ENCODE data around the gene WWOX.
"Not testable (repeated sequence)": the region's sequence is repeated elsewhere in the genome, so short reads cannot be mapped to it uniquely, and the experiment has no call there.

WWOX gene

GRCh38 chr16:78509965-78510364, 410.5 kb downstream of the WWOX start:
- ATAC-seq (ENCODE audit: insufficient read depth, low read depth) (no peak), DNase-seq (no peak)
- Histone ChIP-seq H3K36me3 (ENCODE audit: insufficient read depth, low read length) (no peaks in the 10 kb centered on the region), H3K4me1 (ENCODE audit: insufficient read depth, low read length) (no peaks in the 10 kb centered on the region), H3K27me3 (ENCODE audit: insufficient read depth, low read length, poor library complexity) (no peaks in the 10 kb centered on the region), H3K79me2 (ENCODE audit: insufficient read depth, low read length) (no peaks in the 10 kb centered on the region), H3K9ac (ENCODE audit: low read depth, low read length) (no peak overlapping the region), H3K9me3 (ENCODE audit: insufficient read depth, low read length, severe bottlenecking) (no peaks in the 10 kb centered on the region), H4K20me1 (ENCODE audit: insufficient read depth, low read length) (no peaks in the 10 kb centered on the region), H3K27ac (ENCODE audit: low read length) (no peak overlapping the region), H2AFZ (ENCODE audit: low read depth, low read length) (no peak overlapping the region), H3K4me3 (ENCODE audit: low read depth in 1 of 2, low read length in 2 of 2) (no peak overlapping the region), H3K4me2 (ENCODE audit: insufficient read depth, low read length) (no peak overlapping the region)
- TF ChIP-seq CTCF (IDR thresholded peaks at IDR 0.05; ENCODE audit: borderline replicate concordance, extremely low read depth, low read length, poor library complexity, severe bottlenecking): no peak
- TF ChIP-seq EZH2 (IDR thresholded peaks at IDR 0.05; ENCODE audit: borderline replicate concordance, low read depth, low read length, severe bottlenecking): no peak

- Histone ChIP-seq H3K9me3 (ENCODE audit: insufficient read depth, low read length, severe bottlenecking) (no peaks in the 10 kb centered on the region), H3K9ac (ENCODE audit: low read depth, low read length) (no peak overlapping the region), H3K79me2 (ENCODE audit: insufficient read depth, low read length) (no peaks in the 10 kb centered on the region), H3K4me1 (ENCODE audit: insufficient read depth, low read length) (no peaks in the 10 kb centered on the region), H3K36me3 (ENCODE audit: insufficient read depth, low read length) (no peaks in the 10 kb centered on the region), H4K20me1 (ENCODE audit: insufficient read depth, low read length) (no peaks in the 10 kb centered on the region), H3K27ac (ENCODE audit: low read length) (no peak overlapping the region), H2AFZ (ENCODE audit: low read depth, low read length) (no peak overlapping the region), H3K27me3 (ENCODE audit: insufficient read depth, low read length, poor library complexity) (no peaks in the 10 kb centered on the region), H3K4me3 (ENCODE audit: low read depth in 1 of 2, low read length in 2 of 2) (no peak overlapping the region), H3K4me2 (ENCODE audit: insufficient read depth, low read length) (no peak overlapping the region)
- ATAC-seq (ENCODE audit: insufficient read depth, low read depth): no peak
- no peak for DNase-seq
- TF ChIP-seq EZH2 (IDR thresholded peaks at IDR 0.05; ENCODE audit: borderline replicate concordance, low read depth, low read length, severe bottlenecking) (no peak), CTCF (IDR thresholded peaks at IDR 0.05; ENCODE audit: borderline replicate concordance, extremely low read depth, low read length, poor library complexity, severe bottlenecking) (no peak)
Observed at GRCh38 chr16:78510496-78510895, 411.0 kb downstream of the WWOX start.

GRCh38 chr16:78513838-78514237, 414.4 kb downstream of the WWOX start:
- Histone ChIP-seq H3K4me1 (ENCODE audit: insufficient read depth, low read length) (no peaks in the 10 kb centered on the region), H3K4me2 (ENCODE audit: insufficient read depth, low read length) (no peak overlapping the region), H3K27me3 (ENCODE audit: insufficient read depth, low read length, poor library complexity) (no peaks in the 10 kb centered on the region), H3K9ac (ENCODE audit: low read depth, low read length) (no peak overlapping the region), H3K4me3 (ENCODE audit: low read depth in 1 of 2, low read length in 2 of 2) (no peak overlapping the region), H3K27ac (ENCODE audit: low read length) (no peak overlapping the region), H4K20me1 (ENCODE audit: insufficient read depth, low read length) (no peaks in the 10 kb centered on the region), H3K36me3 (ENCODE audit: insufficient read depth, low read length) (no peaks in the 10 kb centered on the region), H3K79me2 (ENCODE audit: insufficient read depth, low read length) (no peaks in the 10 kb centered on the region), H3K9me3 (ENCODE audit: insufficient read depth, low read length, severe bottlenecking) (no peaks in the 10 kb centered on the region), H2AFZ (ENCODE audit: low read depth, low read length) (no peak overlapping the region)
- DNase-seq (no peak), ATAC-seq (ENCODE audit: insufficient read depth, low read depth) (no peak)
- TF ChIP-seq CTCF (IDR thresholded peaks at IDR 0.05; ENCODE audit: borderline replicate concordance, extremely low read depth, low read length, poor library complexity, severe bottlenecking) (no peak), EZH2 (IDR thresholded peaks at IDR 0.05; ENCODE audit: borderline replicate concordance, low read depth, low read length, severe bottlenecking) (no peak)

- not testable (repeated sequence) for H3K4me2 ChIP-seq (ENCODE audit: insufficient read depth, low read length); H4K20me1 ChIP-seq (ENCODE audit: insufficient read depth, low read length); H3K9me3 ChIP-seq (ENCODE audit: insufficient read depth, low read length, severe bottlenecking); H3K79me2 ChIP-seq (ENCODE audit: insufficient read depth, low read length); ATAC-seq (ENCODE audit: insufficient read depth, low read depth); H3K4me1 ChIP-seq (ENCODE audit: insufficient read depth, low read length); H3K27ac ChIP-seq (ENCODE audit: low read length); H3K9ac ChIP-seq (ENCODE audit: low read depth, low read length); H2AFZ ChIP-seq (ENCODE audit: low read depth, low read length); H3K27me3 ChIP-seq (ENCODE audit: insufficient read depth, low read length, poor library complexity); DNase-seq; H3K36me3 ChIP-seq (ENCODE audit: insufficient read depth, low read length); H3K4me3 ChIP-seq (ENCODE audit: low read depth in 1 of 2, low read length in 2 of 2)
- TF ChIP-seq CTCF (IDR thresholded peaks at IDR 0.05; ENCODE audit: borderline replicate concordance, extremely low read depth, low read length, poor library complexity, severe bottlenecking): peak; percentile 7
Observed at GRCh38 chr16:78514888-78515287, 415.4 kb downstream of the WWOX start.
